GM23338 (cell line): Measurements from ENCODE around the gene ARL6IP4. TPM values are rescaled to one million over a fixed set of nuclear protein-coding genes. Genes with fewer than 3 reads are reported as not detected.

Experiments used
- ATAC-seq: fragments of 200-7000 bp; cut with Tn5 transposase; 3 replicates; pipeline ENCODE4 v1.9.1; 2020
- DNase-seq: peaks from one replicate; pipeline ENCODE4 v3.0.0-alpha.2; 2015; ENCODE audit warnings: low spot score
- H2AFZ ChIP-seq: fragments of 200-600 bp; sonication (generic); 2 replicates; pipeline ENCODE4 v1.8.0; 2016; ENCODE audit warnings: antibody characterized with exemption, mild to moderate bottlenecking, moderate library complexity
- H3F3A ChIP-seq: fragments of 200-600 bp; sonication (generic); replicated peaks from 2 replicates; pipeline ENCODE4 v1.8.0; 2017; ENCODE audit warnings: antibody characterized with exemption, mixed run types, low read depth
- H3K27ac ChIP-seq: fragments of 200-600 bp; sonication (generic); 2 replicates; pipeline ENCODE4 v1.6.1; 2016; ENCODE audit warnings: low read depth
- H3K27me3 ChIP-seq: fragments of 200-600 bp; sonication (generic); 2 replicates; pipeline ENCODE4 v1.8.0; 2016; ENCODE audit warnings: mild to moderate bottlenecking, mixed run types, moderate library complexity; ENCODE audit not compliant: insufficient read depth
- H3K36me3 ChIP-seq: fragments of 200-600 bp; sonication (generic); 2 replicates; pipeline ENCODE4 v1.8.0; 2016; ENCODE audit warnings: mild to moderate bottlenecking; ENCODE audit not compliant: insufficient read depth
- H3K4me1 ChIP-seq: fragments of 200-600 bp; sonication (generic); 2 replicates; pipeline ENCODE4 v1.8.0; 2016; ENCODE audit warnings: mild to moderate bottlenecking, moderate library complexity; ENCODE audit not compliant: insufficient read depth
- H3K4me2 ChIP-seq: fragments of 200-600 bp; sonication (generic); 2 replicates; pipeline ENCODE4 v1.7.1; 2017; ENCODE audit warnings: mixed run types
- H3K4me3 ChIP-seq: fragments of 200-600 bp; sonication (generic); 2 replicates; pipeline ENCODE4 v1.6.1; 2016; ENCODE audit warnings: mixed run types
- H3K79me2 ChIP-seq: fragments of 200-600 bp; sonication (generic); replicated peaks from 2 replicates; pipeline ENCODE4 v1.8.0; 2017; ENCODE audit warnings: mild to moderate bottlenecking; ENCODE audit not compliant: insufficient read depth
- H3K9me2 ChIP-seq: fragments of 200-600 bp; sonication (generic); 2 replicates; pipeline ENCODE4 v1.8.0; 2017; ENCODE audit not compliant: insufficient read depth
- H4K20me1 ChIP-seq: fragments of 200-600 bp; sonication (generic); replicated peaks from 2 replicates; pipeline ENCODE4 v1.8.0; 2017; ENCODE audit warnings: mild to moderate bottlenecking; ENCODE audit not compliant: insufficient read depth
- H3K27ac Mint-ChIP-seq: 2 replicates; pipeline ENCODE4 v1.8.0; 2020; ENCODE audit warnings: inconsistent platforms, mild to moderate bottlenecking, moderate library complexity, mixed read lengths
- H3K27me3 Mint-ChIP-seq: 3 replicates; pipeline ENCODE4 v1.8.0; 2022; ENCODE audit warnings: low read depth, mild to moderate bottlenecking, moderate library complexity, mixed read lengths, inconsistent platforms; ENCODE audit not compliant: insufficient read depth, poor library complexity
- H3K36me3 Mint-ChIP-seq: 3 replicates; pipeline ENCODE4 v1.8.0; 2021; ENCODE audit warnings: low read depth, mild to moderate bottlenecking, inconsistent platforms, moderate library complexity, mixed read lengths
- H3K4me1 Mint-ChIP-seq: 3 replicates; pipeline ENCODE4 v1.8.0; 2020; ENCODE audit warnings: mild to moderate bottlenecking, inconsistent platforms, mixed read lengths
- H3K4me3 Mint-ChIP-seq: 3 replicates; pipeline ENCODE4 v1.8.0; 2021; ENCODE audit warnings: moderate library complexity, mild to moderate bottlenecking, inconsistent platforms, mixed read lengths
- H3K9me3 Mint-ChIP-seq: 3 replicates; pipeline ENCODE4 v1.8.0; 2020; ENCODE audit warnings: moderate library complexity, mild to moderate bottlenecking, inconsistent platforms, mixed read lengths
- CTCF ChIP-seq, 2 experiments: fragments of 200-600 bp in 1 of 2; sonication (generic) in 1 of 2; conservative IDR thresholded peaks; 2 replicates each; pipeline versions ENCODE4 v1.5.1 to v1.6.1; 2016 to 2017; ENCODE audit warnings: antibody characterized with exemption in 2 of 2, low read depth in 2 of 2, mild to moderate bottlenecking in 2 of 2, moderate library complexity in 1 of 2
- EZH2phosphoT487 ChIP-seq: fragments of 200-600 bp; sonication (generic); IDR thresholded peaks from one replicate; pipeline ENCODE4 v1.8.1; 2018; ENCODE audit warnings: antibody characterized with exemption; ENCODE audit not compliant: unreplicated experiment
- JUNB ChIP-seq: IDR thresholded peaks from one replicate; pipeline ENCODE4 v1.6.1; 2016; ENCODE audit warnings: antibody characterized with exemption; ENCODE audit not compliant: unreplicated experiment
- REST ChIP-seq: IDR thresholded peaks from one replicate; pipeline ENCODE4 v1.6.1; 2018; ENCODE audit warnings: antibody characterized with exemption; ENCODE audit not compliant: unreplicated experiment
- STAT1 ChIP-seq: IDR thresholded peaks from one replicate; pipeline ENCODE4 v1.6.1; 2016; ENCODE audit warnings: antibody characterized with exemption; ENCODE audit not compliant: unreplicated experiment
- ZNF114 ChIP-seq: fragments of 250-450 bp; sonication (Bioruptor Pico); IDR thresholded peaks from 2 replicates; pipeline ENCODE4 v1.5.0; 2020; ENCODE audit warnings: mild to moderate bottlenecking, moderate library complexity
- ZNF331 ChIP-seq: fragments of 250-450 bp; sonication (Bioruptor Pico); IDR thresholded peaks from 2 replicates; pipeline ENCODE4 v1.5.0; 2020; ENCODE audit warnings: low read depth, mild to moderate bottlenecking, moderate library complexity
- polyA plus RNA-seq: library from polyadenylated mRNA; unstranded; fragments of >200 nt; fragmentation: Nextera tagmentation; extraction: Ambion mirVana; gene quantifications from 2 replicates; pipeline ENCODE4 v1.2.1, GENCODE V29; 2016
- total RNA-seq: library from RNA; depleted of rRNA; stranded (reverse); fragments of >200 nt; shearing (Covaris generic); gene quantifications from 2 replicates; pipeline ENCODE4 v1.2.3, GENCODE V29; 2014

Gene ARL6IP4
- total and polyA plus RNA-seq, 2 experiments from 2014 or later = 85.5 to 169 TPM

GRCh38 chr12:122946690-122947341, 33.7 kb upstream of the ARL6IP4 start:
- peaks cover 3% of the 10 kb centered on the region; the same call in 1 of the 2 replicates for H4K20me1 ChIP-seq
- DNase-seq = no peak
- no peak; the same call in 2 of the 3 replicates for ATAC-seq
- no peaks in the 10 kb centered on the region for H3K79me2 ChIP-seq
- no peaks in the 10 kb centered on the region for H3K27me3 ChIP-seq
- no peak overlapping the region for H2AFZ ChIP-seq
- H3K9me2 ChIP-seq = no peaks in the 10 kb centered on the region
- no peaks in the 10 kb centered on the region for H3K36me3 ChIP-seq
- H3K4me3 ChIP-seq = no peak overlapping the region
- Mint-ChIP-seq H3K36me3 (no peaks in the 10 kb centered on the region; the same call in 2 of the 3 replicates), H3K9me3 (no peaks in the 10 kb centered on the region), H3K27ac (no peak overlapping the region), H3K27me3 (peaks cover 13% of the 10 kb centered on the region), H3K4me1 (no peaks in the 10 kb centered on the region), H3K4me3 (no peak overlapping the region)
- no peaks in the 10 kb centered on the region for H3F3A ChIP-seq
- H3K4me2 ChIP-seq = no peak overlapping the region
- H3K4me1 ChIP-seq = no peaks in the 10 kb centered on the region
- H3K27ac ChIP-seq = no peak overlapping the region
- TF ChIP-seq CTCF (conservative IDR thresholded peaks at IDR 0.05; ENCODE audit: low read depth in 2 of 2) (peak in 1 of 2 experiments; percentile 15; a peak in 2 of 4 replicates), REST (no peak)

GRCh38 chr12:122947352-122947792, 33.1 kb upstream of the ARL6IP4 start:
- peaks cover 11% of the 10 kb centered on the region for H3K27me3 Mint-ChIP-seq
- no peaks in the 10 kb centered on the region; the same call in 2 of the 3 replicates for H3K36me3 Mint-ChIP-seq

More at GRCh38 chr12:122947352-122947792, 33.1 kb upstream of the ARL6IP4 start:
- no peaks in the 10 kb centered on the region for H3K4me1 Mint-ChIP-seq
- DNase-seq = no peak
- no peak overlapping the region for H3K4me3 Mint-ChIP-seq
- ATAC-seq = peak; percentile 14; the same call in 2 of the 3 replicates
- Histone ChIP-seq H3K4me1 (no peaks in the 10 kb centered on the region), H3K27ac (no peak overlapping the region), H3K36me3 (no peaks in the 10 kb centered on the region), H4K20me1 (peaks cover 5% of the 10 kb centered on the region; the same call in 1 of the 2 replicates), H3K9me2 (no peaks in the 10 kb centered on the region), H3K4me3 (no peak overlapping the region), H3K4me2 (no peak overlapping the region), H2AFZ (no peak overlapping the region), H3F3A (no peaks in the 10 kb centered on the region), H3K79me2 (no peaks in the 10 kb centered on the region), H3K27me3 (no peaks in the 10 kb centered on the region)
- no peaks in the 10 kb centered on the region for H3K9me3 Mint-ChIP-seq
- no peak overlapping the region for H3K27ac Mint-ChIP-seq
- TF ChIP-seq ZNF114 (no peak), CTCF (conservative IDR thresholded peaks at IDR 0.05; ENCODE audit: low read depth in 2 of 2) (peak in 1 of 2 experiments; percentile 26; a peak in 2 of 4 replicates), STAT1 (no peak), ZNF331 (no peak), EZH2phosphoT487 (no peak), JUNB (no peak)
